Measurements from ENCODE around the gene SF1. TPM values are rescaled to one million over a fixed set of nuclear protein-coding genes. Genes with fewer than 3 reads are reported as not detected.
"Not testable (repeated sequence)": the region's sequence is repeated elsewhere in the genome, so short reads cannot be mapped to it uniquely, and the experiment has no call there.

SF1 gene
- total RNA-seq, 4 donors from 2014 or later = 270 to 559 (median 373) TPM

DNA sequence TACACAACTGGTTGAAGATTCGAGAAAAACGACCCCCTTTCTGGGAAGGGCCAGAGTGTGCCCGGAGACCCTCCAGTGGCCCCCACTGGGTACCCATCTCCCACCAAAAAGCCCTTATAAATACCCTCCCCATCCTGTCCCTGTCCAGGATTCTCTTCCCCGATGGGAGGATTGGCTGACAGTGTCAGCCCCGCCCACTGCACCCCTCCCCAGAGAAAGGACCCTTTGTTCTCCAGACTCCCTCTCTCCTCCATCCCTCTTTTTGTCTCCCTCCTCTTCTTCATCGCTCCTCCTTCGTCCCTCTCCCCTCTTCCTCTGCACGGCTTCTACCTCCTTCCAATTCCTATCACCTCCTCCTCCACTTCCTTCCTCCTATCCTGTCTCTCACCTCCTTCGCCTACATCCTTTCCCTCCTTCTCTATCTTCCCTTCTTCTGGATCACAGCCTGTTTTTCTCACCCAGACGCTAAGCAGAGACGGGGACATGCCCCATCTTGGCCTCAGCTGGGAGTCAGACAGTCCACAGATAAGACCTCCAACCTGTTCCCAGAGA is 45.3 kb upstream of the SF1 start:
- peaks cover 30% of the 10 kb centered on the region for H3K36me3 ChIP-seq
- H3K27ac ChIP-seq = no peak overlapping the region
- no peak for DNase-seq (ENCODE audit: low spot score in 2 of 2)
- WGBS = 73% methylated on average over 11 of the region's 11 CpGs
- TF ChIP-seq EP300 (IDR thresholded peaks at IDR 0.05) (no peak), POLR2AphosphoS5 (IDR thresholded peaks at IDR 0.05) (no peak), POLR2A (IDR thresholded peaks at IDR 0.05) (no peak)
- TF ChIP-seq, protein P1, sequence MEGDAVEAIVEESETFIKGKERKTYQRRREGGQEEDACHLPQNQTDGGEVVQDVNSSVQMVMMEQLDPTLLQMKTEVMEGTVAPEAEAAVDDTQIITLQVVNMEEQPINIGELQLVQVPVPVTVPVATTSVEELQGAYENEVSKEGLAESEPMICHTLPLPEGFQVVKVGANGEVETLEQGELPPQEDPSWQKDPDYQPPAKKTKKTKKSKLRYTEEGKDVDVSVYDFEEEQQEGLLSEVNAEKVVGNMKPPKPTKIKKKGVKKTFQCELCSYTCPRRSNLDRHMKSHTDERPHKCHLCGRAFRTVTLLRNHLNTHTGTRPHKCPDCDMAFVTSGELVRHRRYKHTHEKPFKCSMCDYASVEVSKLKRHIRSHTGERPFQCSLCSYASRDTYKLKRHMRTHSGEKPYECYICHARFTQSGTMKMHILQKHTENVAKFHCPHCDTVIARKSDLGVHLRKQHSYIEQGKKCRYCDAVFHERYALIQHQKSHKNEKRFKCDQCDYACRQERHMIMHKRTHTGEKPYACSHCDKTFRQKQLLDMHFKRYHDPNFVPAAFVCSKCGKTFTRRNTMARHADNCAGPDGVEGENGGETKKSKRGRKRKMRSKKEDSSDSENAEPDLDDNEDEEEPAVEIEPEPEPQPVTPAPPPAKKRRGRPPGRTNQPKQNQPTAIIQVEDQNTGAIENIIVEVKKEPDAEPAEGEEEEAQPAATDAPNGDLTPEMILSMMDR (IDR thresholded peaks at IDR 0.05) = no peak
- H3K27me3 ChIP-seq = no peaks in the 10 kb centered on the region
- no peak overlapping the region for H3K4me3 ChIP-seq
- no peaks in the 10 kb centered on the region for H3K4me1 ChIP-seq
- H3K9me3 ChIP-seq = no peaks in the 10 kb centered on the region

DNA sequence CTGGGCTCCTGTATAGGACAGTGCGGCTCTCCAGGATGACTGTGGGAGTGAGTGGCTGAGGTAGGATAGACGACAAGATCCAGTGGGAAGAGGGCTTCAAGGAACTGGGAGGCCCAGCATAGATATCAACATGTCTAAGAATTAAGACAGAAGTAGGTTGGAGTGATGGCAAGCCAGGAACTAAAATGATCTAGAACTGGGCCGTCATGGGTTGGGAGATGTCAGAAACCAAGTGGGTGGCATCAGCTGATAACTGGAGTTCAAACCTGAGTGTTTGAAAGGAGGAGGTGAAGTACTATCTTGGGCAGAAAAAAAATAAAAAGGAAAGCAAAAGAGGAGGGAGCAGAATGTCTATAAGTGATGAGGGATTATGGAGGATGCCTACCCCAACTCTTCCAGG is 39.1 kb upstream of the SF1 start:
- Histone ChIP-seq H3K9me3 (no peaks in the 10 kb centered on the region), H3K27me3 (no peaks in the 10 kb centered on the region), H3K4me1 (no peaks in the 10 kb centered on the region), H3K36me3 (no peaks in the 10 kb centered on the region), H3K4me3 (no peak overlapping the region), H3K27ac (no peak overlapping the region)
- DNase-seq (ENCODE audit: low spot score in 2 of 2) = no peak
- TF ChIP-seq POLR2A (IDR thresholded peaks at IDR 0.05) = no peak
- TF ChIP-seq, protein P1 (IDR thresholded peaks at IDR 0.05) = no peak
- TF ChIP-seq EP300 (IDR thresholded peaks at IDR 0.05) = no peak
- no peak for TF ChIP-seq POLR2AphosphoS5 (IDR thresholded peaks at IDR 0.05)
- 84% methylated on average over 3 of the region's 3 CpGs for WGBS

DNA sequence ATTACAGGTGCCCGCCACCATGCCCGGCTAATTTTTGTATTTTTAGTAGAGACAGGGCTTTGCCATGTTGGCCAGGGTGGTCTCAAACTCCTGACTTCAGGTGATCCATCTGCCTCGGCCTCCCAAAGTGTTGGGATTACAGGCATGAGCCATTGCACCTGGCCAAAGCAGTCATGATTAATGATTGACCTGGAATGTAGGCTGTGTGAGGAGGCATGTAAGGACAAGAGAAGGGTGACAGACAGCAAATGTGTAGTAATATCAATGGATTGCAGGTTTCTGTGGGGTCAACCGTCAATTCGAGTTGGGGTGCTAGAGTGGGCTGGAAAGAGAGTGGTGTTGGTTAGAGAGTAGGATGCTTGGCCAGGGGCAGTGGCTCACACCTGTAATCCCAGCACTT is 37.1 kb upstream of the SF1 start:
- DNase-seq (ENCODE audit: low spot score in 2 of 2); H3K36me3 ChIP-seq; H3K27me3 ChIP-seq; H3K9me3 ChIP-seq; H3K4me1 ChIP-seq; H3K4me3 ChIP-seq; H3K27ac ChIP-seq: not testable (repeated sequence)
- WGBS = 87% methylated on average over 5 of the region's 5 CpGs

DNA sequence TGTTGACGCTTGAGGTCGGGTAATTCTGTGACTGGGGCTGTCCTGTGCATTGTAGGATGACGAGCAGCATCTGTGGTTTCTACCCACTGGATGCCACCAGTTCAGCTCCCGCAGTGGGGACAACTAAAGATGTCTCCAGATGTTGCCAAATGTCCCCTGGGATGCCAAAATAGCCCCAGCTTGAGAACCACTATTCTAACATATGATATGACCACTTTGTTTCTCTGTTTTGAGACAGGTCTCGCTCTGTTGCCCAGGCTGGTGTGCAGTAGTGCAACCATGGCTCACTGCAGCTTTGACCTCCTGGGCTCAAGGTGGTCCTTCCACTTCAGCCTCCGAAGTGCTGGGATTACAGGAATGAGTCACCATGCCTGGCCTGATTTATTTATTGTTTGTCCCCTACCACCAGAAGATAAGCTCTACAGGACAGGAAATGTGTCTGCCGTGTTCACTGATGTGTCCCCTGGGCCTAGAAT is 36.4 kb upstream of the SF1 start:
- H3K27ac ChIP-seq = no peak overlapping the region
- H3K4me3 ChIP-seq = no peak overlapping the region
- DNase-seq (ENCODE audit: low spot score in 2 of 2) = no peak
- H3K36me3 ChIP-seq = no peaks in the 10 kb centered on the region
- no peaks in the 10 kb centered on the region for H3K27me3 ChIP-seq
- no peaks in the 10 kb centered on the region for H3K9me3 ChIP-seq
- 62% methylated on average over 7 of the region's 7 CpGs for WGBS
- peaks cover 6% of the 10 kb centered on the region for H3K4me1 ChIP-seq
- TF ChIP-seq, protein P1 (IDR thresholded peaks at IDR 0.05) = no peak
- no peak for TF ChIP-seq POLR2A (IDR thresholded peaks at IDR 0.05)
- TF ChIP-seq POLR2AphosphoS5 (IDR thresholded peaks at IDR 0.05) = no peak
- no peak for TF ChIP-seq EP300 (IDR thresholded peaks at IDR 0.05)

DNA sequence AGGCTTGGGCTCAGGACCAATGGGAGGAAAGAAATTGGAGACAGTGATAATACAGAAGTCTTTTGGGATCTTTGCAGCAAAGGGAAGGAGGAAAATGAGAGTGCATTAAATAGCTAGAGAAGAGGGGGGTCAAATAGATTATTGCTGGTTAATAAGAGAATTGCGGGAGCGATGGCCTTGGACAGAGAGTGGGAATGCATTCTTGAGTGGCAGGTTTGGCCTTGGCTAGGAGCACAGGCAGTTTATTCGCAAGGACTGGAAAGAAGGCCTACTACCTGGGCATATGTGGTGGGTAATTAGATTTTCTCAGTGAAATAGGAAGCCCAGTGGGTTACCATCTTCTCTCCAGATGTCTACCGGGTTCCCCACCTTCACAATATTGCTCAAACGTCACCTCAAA is 35.5 kb upstream of the SF1 start:
- TF ChIP-seq, protein P1 (IDR thresholded peaks at IDR 0.05) = no peak
- TF ChIP-seq POLR2A (IDR thresholded peaks at IDR 0.05) = no peak
- TF ChIP-seq EP300 (IDR thresholded peaks at IDR 0.05) = no peak
- TF ChIP-seq POLR2AphosphoS5 (IDR thresholded peaks at IDR 0.05) = no peak
- 88% methylated on average over 5 of the region's 5 CpGs for WGBS
- Histone ChIP-seq H3K4me1 (peaks cover 15% of the 10 kb centered on the region), H3K27ac (no peak overlapping the region), H3K9me3 (no peaks in the 10 kb centered on the region), H3K27me3 (no peaks in the 10 kb centered on the region), H3K4me3 (no peak overlapping the region), H3K36me3 (no peaks in the 10 kb centered on the region)
- DNase-seq (ENCODE audit: low spot score in 2 of 2) = no peak

DNA sequence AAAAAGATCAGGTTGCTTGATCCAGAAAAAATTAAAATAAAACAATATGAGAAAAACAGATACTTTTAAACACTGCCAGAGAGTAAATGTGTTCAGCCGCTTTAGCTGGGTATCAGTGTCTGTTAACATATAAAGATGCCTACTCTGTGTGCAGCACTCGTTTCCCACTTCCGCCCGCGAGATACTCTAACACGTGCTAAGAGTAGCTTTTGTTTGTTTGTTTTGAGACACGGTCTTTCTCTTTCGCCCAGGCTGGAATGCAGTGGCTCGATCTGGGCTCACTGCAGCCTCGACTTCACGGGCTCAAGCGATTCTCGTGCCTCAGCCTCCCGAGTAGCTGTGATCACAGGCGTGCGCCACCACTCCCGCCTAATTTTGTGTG is 32.5 kb upstream of the SF1 start:
- Histone ChIP-seq H3K27ac (no peak overlapping the region), H3K27me3 (no peaks in the 10 kb centered on the region), H3K4me3 (peak overlapping the region; percentile 70), H3K36me3 (peaks cover 21% of the 10 kb centered on the region), H3K4me1 (peaks cover 15% of the 10 kb centered on the region), H3K9me3 (no peaks in the 10 kb centered on the region)
- no peak for DNase-seq (ENCODE audit: low spot score in 2 of 2)
- TF ChIP-seq, protein P1 (IDR thresholded peaks at IDR 0.05) = no peak
- no peak for TF ChIP-seq POLR2A (IDR thresholded peaks at IDR 0.05)
- TF ChIP-seq EP300 (IDR thresholded peaks at IDR 0.05) = no peak
- no peak for TF ChIP-seq POLR2AphosphoS5 (IDR thresholded peaks at IDR 0.05)
- WGBS = 52% methylated on average over 17 of the region's 17 CpGs
